Measurements from ENCODE around the gene RAPGEF1.

Gene RAPGEF1

DNA sequence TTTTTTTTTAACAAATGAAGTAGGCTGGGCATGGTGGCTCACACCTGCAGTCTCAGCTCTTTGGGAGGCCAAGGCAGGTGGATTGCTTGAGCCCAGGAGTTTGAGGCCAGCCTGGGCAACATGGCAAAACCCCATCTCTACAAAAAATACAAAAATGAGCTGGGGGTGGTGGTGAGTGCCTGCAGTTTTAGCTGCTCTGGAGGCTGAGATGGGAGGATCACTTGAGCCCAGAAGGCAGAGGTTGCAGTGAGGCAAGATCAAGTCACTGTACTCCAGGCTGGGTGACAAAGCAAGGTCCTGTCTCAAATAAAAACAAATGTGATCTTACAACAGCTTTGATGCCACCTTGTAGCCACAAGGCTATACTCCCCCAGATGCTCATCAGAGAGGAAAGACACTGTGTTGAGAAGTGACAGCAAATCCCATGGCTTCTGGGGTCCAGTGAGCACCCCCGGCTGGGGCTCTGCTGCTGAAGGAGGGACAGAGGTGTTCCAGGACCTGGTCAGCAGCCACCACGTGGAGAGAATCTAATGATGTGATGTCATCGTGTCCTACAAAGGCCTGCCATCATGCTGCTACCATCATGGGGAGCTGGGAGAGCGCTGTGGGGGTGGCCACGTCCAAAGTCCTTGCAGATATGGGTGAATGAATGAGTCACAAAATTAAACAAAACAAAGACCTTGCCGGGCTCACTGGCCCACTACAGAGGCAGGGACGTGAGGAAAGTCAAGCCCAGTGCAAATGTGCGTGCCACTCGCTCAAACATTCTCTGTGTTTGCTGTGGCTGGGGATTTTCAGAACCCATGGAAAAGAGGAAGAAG is 133.9 kb downstream of the RAPGEF1 start:
- TF ChIP-seq, protein P1, sequence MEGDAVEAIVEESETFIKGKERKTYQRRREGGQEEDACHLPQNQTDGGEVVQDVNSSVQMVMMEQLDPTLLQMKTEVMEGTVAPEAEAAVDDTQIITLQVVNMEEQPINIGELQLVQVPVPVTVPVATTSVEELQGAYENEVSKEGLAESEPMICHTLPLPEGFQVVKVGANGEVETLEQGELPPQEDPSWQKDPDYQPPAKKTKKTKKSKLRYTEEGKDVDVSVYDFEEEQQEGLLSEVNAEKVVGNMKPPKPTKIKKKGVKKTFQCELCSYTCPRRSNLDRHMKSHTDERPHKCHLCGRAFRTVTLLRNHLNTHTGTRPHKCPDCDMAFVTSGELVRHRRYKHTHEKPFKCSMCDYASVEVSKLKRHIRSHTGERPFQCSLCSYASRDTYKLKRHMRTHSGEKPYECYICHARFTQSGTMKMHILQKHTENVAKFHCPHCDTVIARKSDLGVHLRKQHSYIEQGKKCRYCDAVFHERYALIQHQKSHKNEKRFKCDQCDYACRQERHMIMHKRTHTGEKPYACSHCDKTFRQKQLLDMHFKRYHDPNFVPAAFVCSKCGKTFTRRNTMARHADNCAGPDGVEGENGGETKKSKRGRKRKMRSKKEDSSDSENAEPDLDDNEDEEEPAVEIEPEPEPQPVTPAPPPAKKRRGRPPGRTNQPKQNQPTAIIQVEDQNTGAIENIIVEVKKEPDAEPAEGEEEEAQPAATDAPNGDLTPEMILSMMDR (conservative IDR thresholded peaks at IDR 0.05; ENCODE audit: low read depth): no peak
- H3K27ac ChIP-seq: peak overlapping the region; percentile 95
- ChIA-PET POLR2A (ENCODE audit: low non-redundant PET) (no interaction called here), CTCF (interaction anchor here (0.6 to 3.0 kb wide), 5 partner anchors 15 to 560 kb away, joined by 3 to 12 read pairs (median 3); no protein-coding TSS in a partner anchor)
- DNase-seq (ENCODE audit: low spot score): no peak

DNA sequence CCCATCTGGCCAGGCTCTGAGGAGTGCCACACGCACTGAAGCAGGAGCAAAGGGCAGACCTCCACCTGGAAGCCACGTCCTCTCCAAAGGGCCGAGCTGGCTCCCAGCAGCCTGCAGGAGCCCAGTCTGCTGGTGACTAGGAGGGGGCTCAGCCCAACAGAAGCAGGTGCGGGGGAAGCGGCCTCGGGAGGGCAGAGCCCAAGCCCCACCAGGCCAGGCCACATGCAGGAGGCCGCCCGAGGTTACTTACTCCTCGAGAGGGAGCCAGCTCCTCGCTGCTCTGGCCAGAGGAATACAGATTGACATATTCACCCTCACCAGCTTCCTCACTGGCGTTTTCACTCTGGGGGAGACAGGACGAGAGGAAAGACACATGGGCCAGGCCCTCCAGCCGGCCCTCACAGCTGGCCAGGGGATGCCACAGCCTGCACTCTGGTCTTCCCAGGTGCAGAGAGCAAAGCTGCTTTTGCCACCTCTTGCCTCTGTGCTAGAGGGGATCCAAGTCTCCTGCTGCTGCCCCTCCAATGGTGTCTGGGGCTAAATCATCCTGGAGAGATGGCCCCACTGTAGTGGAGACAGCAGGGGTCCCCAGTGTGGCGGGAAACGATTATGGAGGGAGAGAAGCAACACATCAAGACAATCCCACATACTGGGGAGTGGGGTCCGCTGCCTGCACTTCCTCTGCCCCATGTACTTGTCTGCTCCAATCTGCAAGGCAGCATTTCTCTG is 136.0 kb downstream of the RAPGEF1 start:
- POLR2A ChIA-PET (ENCODE audit: low non-redundant PET): no interaction called here
- no peak for DNase-seq (ENCODE audit: low spot score)
- H3K27ac ChIP-seq: peak overlapping the region; percentile 4; the same call in 1 of the 2 replicates
- TF ChIP-seq, protein P1 (conservative IDR thresholded peaks at IDR 0.05; ENCODE audit: low read depth): no peak
- CTCF ChIA-PET: interaction anchor here (0.6 to 1.6 kb wide), 5 partner anchors 12 to 655 kb away, joined by 3 to 12 read pairs (median 4); partner anchors contain the start of gene RAPGEF1

DNA sequence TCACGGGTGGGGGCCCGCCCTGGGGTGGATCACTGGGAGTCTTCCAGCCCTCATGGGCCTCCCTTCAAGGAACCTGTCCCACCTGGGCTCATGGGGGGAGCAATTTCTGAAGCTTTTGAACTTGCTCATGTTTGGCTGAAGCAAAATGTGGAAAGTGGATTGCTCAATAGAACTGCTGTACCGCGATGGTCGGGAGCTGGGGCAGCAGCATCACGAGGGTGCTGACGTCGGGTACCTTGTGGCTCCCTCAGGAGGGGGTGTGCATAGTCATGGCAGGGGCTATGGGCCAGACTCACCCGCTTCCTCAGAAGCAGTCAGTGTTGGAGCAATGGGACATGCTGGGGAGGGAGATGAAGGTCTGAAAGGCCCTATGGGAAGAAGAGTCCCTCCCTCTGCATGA is 136.7 kb downstream of the RAPGEF1 start:
- POLR2A ChIA-PET (ENCODE audit: low non-redundant PET): no interaction called here
- H3K27ac ChIP-seq: peak overlapping the region; percentile 4; the same call in 1 of the 2 replicates
- DNase-seq (ENCODE audit: low spot score): no peak
- TF ChIP-seq, protein P1 (conservative IDR thresholded peaks at IDR 0.05; ENCODE audit: low read depth): no peak
- CTCF ChIA-PET: interaction anchor here (0.5 to 1.6 kb wide), 4 partner anchors 12 to 1197 kb away, joined by 3 to 12 read pairs (median 4); partner anchors contain the start of gene RAPGEF1

DNA sequence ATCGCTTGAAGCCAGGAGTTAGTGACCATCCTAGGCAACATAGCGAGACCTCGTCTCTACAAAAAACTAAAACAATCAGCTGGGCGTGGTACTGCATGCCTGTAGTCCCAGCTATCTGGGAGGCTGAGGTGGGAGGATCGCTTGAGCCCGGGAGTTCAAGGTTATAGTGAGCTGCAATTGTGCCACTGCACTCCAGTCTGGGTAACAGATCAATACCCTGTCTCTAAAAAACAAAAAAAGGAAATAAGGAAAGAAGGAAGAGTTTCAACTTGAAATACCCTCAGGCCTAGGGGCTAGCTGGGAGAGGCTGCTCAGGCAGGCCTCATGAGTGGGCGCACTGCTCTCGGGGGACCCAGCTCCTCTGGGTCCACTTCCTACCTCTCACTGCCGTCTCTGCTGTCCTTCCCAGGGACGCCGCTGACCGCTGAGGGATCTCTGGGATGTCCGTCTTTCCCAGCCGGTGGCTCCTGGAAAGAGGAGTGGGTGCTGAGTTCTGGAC is 138.1 kb downstream of the RAPGEF1 start:
- POLR2A ChIA-PET (ENCODE audit: low non-redundant PET): no interaction called here
- CTCF ChIA-PET: interaction anchor here (0.5 to 1.5 kb wide), 6 partner anchors 11 to 179 kb away, joined by 3 to 8 read pairs (median 4); no protein-coding TSS in a partner anchor
- no peak for DNase-seq (ENCODE audit: low spot score)
- TF ChIP-seq, protein P1 (conservative IDR thresholded peaks at IDR 0.05; ENCODE audit: low read depth): no peak
- H3K27ac ChIP-seq: 0 out of 2 replicates have a peak overlapping the region, but pooled peaks have one; percentile 1

DNA sequence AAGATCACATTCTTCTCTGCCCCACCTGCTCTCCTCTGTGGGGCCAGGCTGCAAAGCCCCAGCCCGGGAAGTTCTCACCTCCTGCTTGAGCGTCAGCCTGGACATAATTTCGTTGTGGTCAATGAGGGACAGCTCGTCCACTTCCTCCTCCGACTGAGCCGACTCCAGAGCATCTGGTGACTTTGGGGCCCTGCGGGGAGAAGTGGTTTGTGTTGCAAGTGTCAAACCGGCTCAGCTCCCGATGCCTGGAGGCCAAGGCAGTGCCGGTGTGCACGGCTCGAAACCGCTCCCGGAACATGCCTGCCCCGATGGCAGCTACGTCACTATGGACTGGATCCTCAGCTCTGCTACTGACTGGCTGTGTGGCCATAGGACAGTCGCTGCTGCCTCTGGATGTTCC is 141.8 kb downstream of the RAPGEF1 start:
- ChIA-PET POLR2A (ENCODE audit: low non-redundant PET) (no interaction called here), CTCF (interaction anchor here (0.7 to 1.0 kb wide), 3 partner anchors 10 to 661 kb away, joined by 3 to 8 read pairs (median 3); no protein-coding TSS in a partner anchor)
- TF ChIP-seq, protein P1 (conservative IDR thresholded peaks at IDR 0.05; ENCODE audit: low read depth): no peak
- peak overlapping the region; percentile 62; the same call in 1 of the 2 replicates for H3K27ac ChIP-seq
- no peak for DNase-seq (ENCODE audit: low spot score)

DNA sequence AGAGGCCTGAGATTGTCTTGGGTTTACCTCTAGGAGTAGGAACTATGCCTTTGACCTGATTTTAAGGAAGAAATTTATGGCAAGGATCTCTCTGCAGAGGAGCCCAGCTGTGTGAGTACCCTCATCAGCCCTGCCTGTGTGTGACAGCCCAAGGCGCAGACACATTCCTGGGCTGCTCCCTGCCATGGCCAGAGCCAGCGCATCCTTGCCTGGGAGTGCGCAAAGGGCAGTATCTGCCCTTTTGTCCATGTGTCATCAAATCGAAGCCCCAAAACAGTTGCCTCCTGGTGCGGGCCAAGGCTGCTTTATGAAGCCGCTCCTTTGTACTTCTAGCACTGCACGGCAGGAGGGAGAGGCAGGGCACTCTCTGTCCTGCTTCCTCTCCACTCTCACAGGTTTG is 142.6 kb downstream of the RAPGEF1 start:
- TF ChIP-seq, protein P1 (conservative IDR thresholded peaks at IDR 0.05; ENCODE audit: low read depth): no peak
- peak overlapping the region; percentile 62 for H3K27ac ChIP-seq
- DNase-seq (ENCODE audit: low spot score): no peak
- ChIA-PET POLR2A (ENCODE audit: low non-redundant PET) (no interaction called here), CTCF (no interaction called here)

Measured in RWPE1 (cell line).